ENCODE measurements around the gene RAB24.

RAB24 gene

GRCh38 chr5:177316005-177316404 lies 12.5 kb upstream of the RAB24 start:
- no peak overlapping the region for H3K9ac ChIP-seq (ENCODE audit: low read depth, low read length)
- no peak overlapping the region for H3K27ac ChIP-seq (ENCODE audit: low read depth, low read length)
- H3K27me3 ChIP-seq (ENCODE audit: insufficient read depth, low read length) = peaks cover under 1% of the 10 kb centered on the region; the same call in 1 of the 2 replicates
- no peaks in the 10 kb centered on the region; the same call in 1 of the 2 replicates for H3K4me1 ChIP-seq (ENCODE audit: insufficient read depth, low read length)
- H3K4me3 ChIP-seq (ENCODE audit: low read length) = no peak overlapping the region
- no peaks in the 10 kb centered on the region for H3K36me3 ChIP-seq (ENCODE audit: insufficient read depth, low read length)
- 100% methylated on average over 3 of the region's 3 CpGs for WGBS
- no peaks in the 10 kb centered on the region for H3K9me3 ChIP-seq (ENCODE audit: insufficient read depth, low read depth, low read length)

GRCh38 chr5:177315411-177315810 lies 11.9 kb upstream of the RAB24 start:
- WGBS = 89% methylated on average over 7 of the region's 7 CpGs
- Histone ChIP-seq H3K36me3 (ENCODE audit: insufficient read depth, low read length) (no peaks in the 10 kb centered on the region), H3K27ac (ENCODE audit: low read depth, low read length) (no peak overlapping the region), H3K9ac (ENCODE audit: low read depth, low read length) (no peak overlapping the region), H3K9me3 (ENCODE audit: insufficient read depth, low read depth, low read length) (no peaks in the 10 kb centered on the region), H3K4me3 (ENCODE audit: low read length) (no peak overlapping the region), H3K27me3 (ENCODE audit: insufficient read depth, low read length) (peaks cover 5% of the 10 kb centered on the region; the same call in 1 of the 2 replicates), H3K4me1 (ENCODE audit: insufficient read depth, low read length) (no peaks in the 10 kb centered on the region; the same call in 1 of the 2 replicates)

- WGBS = 93% methylated on average over 18 of the region's 18 CpGs
- no peak overlapping the region for H3K4me3 ChIP-seq (ENCODE audit: low read length)
- H3K9ac ChIP-seq (ENCODE audit: low read depth, low read length) = no peak overlapping the region
- no peaks in the 10 kb centered on the region for H3K36me3 ChIP-seq (ENCODE audit: insufficient read depth, low read length)
- no peak overlapping the region for H3K27ac ChIP-seq (ENCODE audit: low read depth, low read length)
- no peaks in the 10 kb centered on the region for H3K9me3 ChIP-seq (ENCODE audit: insufficient read depth, low read depth, low read length)
- H3K27me3 ChIP-seq (ENCODE audit: insufficient read depth, low read length) = peaks cover 5% of the 10 kb centered on the region; the same call in 1 of the 2 replicates
- no peaks in the 10 kb centered on the region; the same call in 1 of the 2 replicates for H3K4me1 ChIP-seq (ENCODE audit: insufficient read depth, low read length)
Observed at GRCh38 chr5:177314376-177315342, 11.1 kb upstream of the RAB24 start.

GRCh38 chr5:177313561-177314259 lies 10.2 kb upstream of the RAB24 start:
- H3K9me3 ChIP-seq (ENCODE audit: insufficient read depth, low read depth, low read length) = no peaks in the 10 kb centered on the region
- H3K27ac ChIP-seq (ENCODE audit: low read depth, low read length) = no peak overlapping the region
- H3K9ac ChIP-seq (ENCODE audit: low read depth, low read length) = no peak overlapping the region
- WGBS = 92% methylated on average over 15 of the region's 15 CpGs
- peaks cover 5% of the 10 kb centered on the region; the same call in 1 of the 2 replicates for H3K27me3 ChIP-seq (ENCODE audit: insufficient read depth, low read length)
- H3K36me3 ChIP-seq (ENCODE audit: insufficient read depth, low read length) = no peaks in the 10 kb centered on the region
- no peaks in the 10 kb centered on the region; the same call in 1 of the 2 replicates for H3K4me1 ChIP-seq (ENCODE audit: insufficient read depth, low read length)
- H3K4me3 ChIP-seq (ENCODE audit: low read length) = no peak overlapping the region

GRCh38 chr5:177312649-177313181 lies 9.2 kb upstream of the RAB24 start:
- H3K27ac ChIP-seq (ENCODE audit: low read depth, low read length) = peak overlapping the region; percentile 64
- H3K9ac ChIP-seq (ENCODE audit: low read depth, low read length) = peak overlapping the region; percentile 65
- WGBS = 4% methylated on average over 19 of the region's 19 CpGs
- H3K9me3 ChIP-seq (ENCODE audit: insufficient read depth, low read depth, low read length) = no peaks in the 10 kb centered on the region
- H3K36me3 ChIP-seq (ENCODE audit: insufficient read depth, low read length) = no peaks in the 10 kb centered on the region
- peaks cover 5% of the 10 kb centered on the region; the same call in 1 of the 2 replicates for H3K27me3 ChIP-seq (ENCODE audit: insufficient read depth, low read length)
- H3K4me1 ChIP-seq (ENCODE audit: insufficient read depth, low read length) = no peaks in the 10 kb centered on the region; the same call in 1 of the 2 replicates
- peak overlapping the region; percentile 61 for H3K4me3 ChIP-seq (ENCODE audit: low read length)

GRCh38 chr5:177311723-177312648 lies 8.5 kb upstream of the RAB24 start, which contains the start of gene MXD3:
MXD3 (minus strand) TSS chr5:177311898; CDS start chr5:177311830, 68 bp downstream.
- H3K36me3 ChIP-seq (ENCODE audit: insufficient read depth, low read length) = peaks cover 2% of the 10 kb centered on the region
- peak within 1 kb of the TSS; percentile 90 for H3K9ac ChIP-seq (ENCODE audit: low read depth, low read length)
- H3K4me1 ChIP-seq (ENCODE audit: insufficient read depth, low read length) = no peaks in the 10 kb centered on the region; the same call in 1 of the 2 replicates
- peaks cover 5% of the 10 kb centered on the region; the same call in 1 of the 2 replicates for H3K27me3 ChIP-seq (ENCODE audit: insufficient read depth, low read length)
- H3K9me3 ChIP-seq (ENCODE audit: insufficient read depth, low read depth, low read length) = no peaks in the 10 kb centered on the region
- peak within 1 kb of the TSS; percentile 97 for H3K27ac ChIP-seq (ENCODE audit: low read depth, low read length)
- H3K4me3 ChIP-seq (ENCODE audit: low read length) = peak within 1 kb of the TSS; percentile 61
- under 1% methylated on average over 78 of the region's 78 CpGs for WGBS

- H3K9me3 ChIP-seq (ENCODE audit: insufficient read depth, low read depth, low read length) = no peaks in the 10 kb centered on the region
- peaks cover 8% of the 10 kb centered on the region for H3K36me3 ChIP-seq (ENCODE audit: insufficient read depth, low read length)
- H3K4me1 ChIP-seq (ENCODE audit: insufficient read depth, low read length) = no peaks in the 10 kb centered on the region; the same call in 1 of the 2 replicates
- peak overlapping the region; percentile 61 for H3K4me3 ChIP-seq (ENCODE audit: low read length)
- peak overlapping the region; percentile 97; the same call in 1 of the 2 replicates for H3K27ac ChIP-seq (ENCODE audit: low read depth, low read length)
- 1% methylated on average over 23 of the region's 23 CpGs for WGBS
- peak overlapping the region; percentile 90 for H3K9ac ChIP-seq (ENCODE audit: low read depth, low read length)
- H3K27me3 ChIP-seq (ENCODE audit: insufficient read depth, low read length) = peaks cover 5% of the 10 kb centered on the region; the same call in 1 of the 2 replicates
Observed at GRCh38 chr5:177311392-177311722, 7.8 kb upstream of the RAB24 start.

- H3K9me3 ChIP-seq (ENCODE audit: insufficient read depth, low read depth, low read length) = no peaks in the 10 kb centered on the region
- no peak overlapping the region for H3K9ac ChIP-seq (ENCODE audit: low read depth, low read length)
- H3K4me1 ChIP-seq (ENCODE audit: insufficient read depth, low read length) = no peaks in the 10 kb centered on the region; the same call in 1 of the 2 replicates
- H3K4me3 ChIP-seq (ENCODE audit: low read length) = peak overlapping the region; percentile 61
- H3K27me3 ChIP-seq (ENCODE audit: insufficient read depth, low read length) = peaks cover 5% of the 10 kb centered on the region; the same call in 1 of the 2 replicates
- WGBS = 16% methylated on average over 13 of the region's 20 CpGs
- H3K36me3 ChIP-seq (ENCODE audit: insufficient read depth, low read length) = peaks cover 13% of the 10 kb centered on the region
- no peak overlapping the region; the same call in 1 of the 2 replicates for H3K27ac ChIP-seq (ENCODE audit: low read depth, low read length)
Observed at GRCh38 chr5:177310757-177311391, 7.4 kb upstream of the RAB24 start.

GRCh38 chr5:177310332-177310731 lies 6.8 kb upstream of the RAB24 start:
- Histone ChIP-seq H3K36me3 (ENCODE audit: insufficient read depth, low read length) (peaks cover 18% of the 10 kb centered on the region), H3K9me3 (ENCODE audit: insufficient read depth, low read depth, low read length) (no peaks in the 10 kb centered on the region), H3K4me3 (ENCODE audit: low read length) (no peak overlapping the region), H3K27me3 (ENCODE audit: insufficient read depth, low read length) (peaks cover 5% of the 10 kb centered on the region; the same call in 1 of the 2 replicates), H3K4me1 (ENCODE audit: insufficient read depth, low read length) (no peaks in the 10 kb centered on the region; the same call in 1 of the 2 replicates), H3K27ac (ENCODE audit: low read depth, low read length) (no peak overlapping the region; the same call in 1 of the 2 replicates), H3K9ac (ENCODE audit: low read depth, low read length) (no peak overlapping the region)
- WGBS = 95% methylated on average over 13 of the region's 13 CpGs

Data from HUES64 (cell line).